ENCODE data around the gene ITSN1.
A peak's percentile ranks its signal among the peaks of the same experiment; 100 is the strongest.

DNA sequence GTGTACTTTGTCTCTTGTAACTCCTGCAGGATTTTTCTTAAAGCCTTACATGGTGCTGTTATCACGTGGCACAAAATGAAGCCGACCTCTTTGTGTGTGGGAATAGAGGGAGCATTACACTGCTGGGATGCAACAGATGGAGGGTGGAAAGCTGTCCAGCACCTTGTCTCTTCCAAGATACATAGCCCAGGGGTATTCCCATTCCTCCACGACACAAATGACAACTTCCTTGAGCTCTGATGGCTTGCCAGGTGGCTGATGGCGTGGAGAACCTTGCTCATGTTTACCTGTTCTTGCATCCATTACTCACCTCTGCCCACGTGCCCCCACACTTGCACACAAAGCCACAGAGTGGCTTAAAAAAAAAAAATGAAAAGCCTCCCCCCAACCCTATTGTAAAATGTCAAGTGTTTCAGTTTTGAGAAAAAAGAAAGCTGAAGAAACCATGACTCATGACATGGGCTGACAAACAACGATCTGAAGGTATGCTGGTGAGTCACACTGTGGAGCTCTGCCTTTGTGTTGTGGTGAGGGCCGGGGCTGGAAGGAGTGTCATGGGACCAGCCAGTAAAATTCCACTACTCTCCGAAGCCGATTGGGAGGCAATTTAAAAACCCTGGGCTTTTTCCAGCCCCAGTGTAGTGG is 305.3 kb downstream of the ITSN1 start:
- TF ChIP-seq, protein P1, sequence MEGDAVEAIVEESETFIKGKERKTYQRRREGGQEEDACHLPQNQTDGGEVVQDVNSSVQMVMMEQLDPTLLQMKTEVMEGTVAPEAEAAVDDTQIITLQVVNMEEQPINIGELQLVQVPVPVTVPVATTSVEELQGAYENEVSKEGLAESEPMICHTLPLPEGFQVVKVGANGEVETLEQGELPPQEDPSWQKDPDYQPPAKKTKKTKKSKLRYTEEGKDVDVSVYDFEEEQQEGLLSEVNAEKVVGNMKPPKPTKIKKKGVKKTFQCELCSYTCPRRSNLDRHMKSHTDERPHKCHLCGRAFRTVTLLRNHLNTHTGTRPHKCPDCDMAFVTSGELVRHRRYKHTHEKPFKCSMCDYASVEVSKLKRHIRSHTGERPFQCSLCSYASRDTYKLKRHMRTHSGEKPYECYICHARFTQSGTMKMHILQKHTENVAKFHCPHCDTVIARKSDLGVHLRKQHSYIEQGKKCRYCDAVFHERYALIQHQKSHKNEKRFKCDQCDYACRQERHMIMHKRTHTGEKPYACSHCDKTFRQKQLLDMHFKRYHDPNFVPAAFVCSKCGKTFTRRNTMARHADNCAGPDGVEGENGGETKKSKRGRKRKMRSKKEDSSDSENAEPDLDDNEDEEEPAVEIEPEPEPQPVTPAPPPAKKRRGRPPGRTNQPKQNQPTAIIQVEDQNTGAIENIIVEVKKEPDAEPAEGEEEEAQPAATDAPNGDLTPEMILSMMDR (IDR thresholded peaks at IDR 0.05), result no peak
- TF ChIP-seq POLR2A (IDR thresholded peaks at IDR 0.05) (no peak), POLR2AphosphoS5 (IDR thresholded peaks at IDR 0.05) (peak; percentile 55 to 70 (median 63))
